Measurements from ENCODE around the gene TCERG1L.

Gene TCERG1L

GRCh38 chr10:131199646-131200045 lies 111.9 kb downstream of the TCERG1L start:
- Histone ChIP-seq H3K27me3 (ENCODE audit: control insufficient read depth, insufficient read depth, low read length) (no peaks in the 10 kb centered on the region), H3K9ac (ENCODE audit: low read length) (no peak overlapping the region), H3K4me1 (ENCODE audit: control insufficient read depth, low read depth, low read length) (no peaks in the 10 kb centered on the region), H3K27ac (ENCODE audit: low read length) (no peak overlapping the region), H3K36me3 (ENCODE audit: control insufficient read depth, low read depth, low read length) (no peaks in the 10 kb centered on the region), H3K9me3 (ENCODE audit: control insufficient read depth, low read depth, low read length) (no peaks in the 10 kb centered on the region), H3K4me3 (ENCODE audit: low read length) (no peak overlapping the region)

- H3K36me3 ChIP-seq (ENCODE audit: control insufficient read depth, low read depth, low read length): no peaks in the 10 kb centered on the region
- H3K9ac ChIP-seq (ENCODE audit: low read length): no peak overlapping the region
- H3K27me3 ChIP-seq (ENCODE audit: control insufficient read depth, insufficient read depth, low read length): no peaks in the 10 kb centered on the region
- H3K4me3 ChIP-seq (ENCODE audit: low read length): no peak overlapping the region
- H3K9me3 ChIP-seq (ENCODE audit: control insufficient read depth, low read depth, low read length): no peaks in the 10 kb centered on the region
- H3K27ac ChIP-seq (ENCODE audit: low read length): no peak overlapping the region
- H3K4me1 ChIP-seq (ENCODE audit: control insufficient read depth, low read depth, low read length): no peaks in the 10 kb centered on the region
Observed at GRCh38 chr10:131198843-131199242, 112.7 kb downstream of the TCERG1L start.

DNA sequence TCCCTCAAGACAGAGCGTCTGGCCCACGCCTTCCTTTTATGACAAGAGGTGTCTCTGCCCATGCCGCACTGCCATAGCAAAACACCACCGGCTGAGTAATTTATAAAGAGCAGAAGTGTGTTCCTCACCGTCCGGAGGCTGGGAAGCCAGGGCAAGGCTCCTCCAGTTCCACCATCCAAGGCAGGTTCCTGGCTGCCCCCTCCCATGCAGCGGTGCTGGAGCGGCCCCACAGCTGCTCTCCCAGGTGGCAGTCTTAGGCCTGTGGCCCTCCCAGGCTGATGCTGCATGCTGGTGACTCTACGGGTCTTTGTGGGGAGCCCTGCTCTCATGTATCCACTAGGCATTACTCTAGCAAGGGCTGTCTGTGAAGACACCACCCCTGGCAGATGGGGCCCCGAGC lies 113.1 kb downstream of the TCERG1L start:
- no peak overlapping the region for H3K27ac ChIP-seq (ENCODE audit: low read length)

DNA sequence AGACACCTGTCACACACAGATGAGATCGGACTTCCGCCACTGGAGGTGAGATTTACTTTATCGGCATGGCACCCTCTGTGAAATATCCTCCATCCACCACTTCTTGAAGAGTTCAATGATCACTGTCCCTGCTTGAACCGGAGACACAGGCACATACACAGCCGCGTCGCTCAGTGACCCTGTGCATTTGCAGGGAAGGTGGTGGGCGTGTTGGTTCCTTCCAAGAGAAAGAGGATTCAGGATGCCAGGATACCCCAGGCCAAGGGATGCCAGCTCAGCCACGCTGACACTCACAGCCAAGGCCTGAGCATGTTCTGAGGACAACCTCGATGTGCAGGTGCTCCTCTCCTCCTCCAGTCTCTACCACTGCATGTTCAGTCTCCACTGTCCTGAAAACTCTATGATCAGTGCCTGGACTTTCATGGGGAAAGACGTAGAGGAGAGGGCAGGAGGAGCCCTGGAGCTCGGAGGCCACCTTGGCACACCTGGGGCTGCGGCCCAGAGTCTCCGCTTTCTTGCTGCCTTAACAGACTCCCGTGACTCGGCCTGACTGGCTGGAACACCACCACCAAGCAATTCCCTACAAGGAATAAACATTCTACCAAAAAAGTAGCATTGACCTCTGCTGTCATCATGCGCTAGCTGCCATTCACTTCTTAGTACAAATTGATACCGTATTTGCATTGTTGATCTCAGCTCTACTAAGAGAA lies 115.2 kb downstream of the TCERG1L start:
- Histone ChIP-seq H3K27ac (ENCODE audit: low read length) (no peak overlapping the region), H3K9ac (ENCODE audit: low read length) (no peak overlapping the region)

More for the DNA sequence above, 113.1 kb downstream of the TCERG1L start:
- H3K9ac ChIP-seq (ENCODE audit: low read length): no peak overlapping the region
- H3K27me3 ChIP-seq (ENCODE audit: control insufficient read depth, insufficient read depth, low read length): no peaks in the 10 kb centered on the region
- H3K4me3 ChIP-seq (ENCODE audit: low read length): no peak overlapping the region
- H3K9me3 ChIP-seq (ENCODE audit: control insufficient read depth, low read depth, low read length): no peaks in the 10 kb centered on the region
- H3K36me3 ChIP-seq (ENCODE audit: control insufficient read depth, low read depth, low read length): no peaks in the 10 kb centered on the region
- H3K4me1 ChIP-seq (ENCODE audit: control insufficient read depth, low read depth, low read length): no peaks in the 10 kb centered on the region

DNA sequence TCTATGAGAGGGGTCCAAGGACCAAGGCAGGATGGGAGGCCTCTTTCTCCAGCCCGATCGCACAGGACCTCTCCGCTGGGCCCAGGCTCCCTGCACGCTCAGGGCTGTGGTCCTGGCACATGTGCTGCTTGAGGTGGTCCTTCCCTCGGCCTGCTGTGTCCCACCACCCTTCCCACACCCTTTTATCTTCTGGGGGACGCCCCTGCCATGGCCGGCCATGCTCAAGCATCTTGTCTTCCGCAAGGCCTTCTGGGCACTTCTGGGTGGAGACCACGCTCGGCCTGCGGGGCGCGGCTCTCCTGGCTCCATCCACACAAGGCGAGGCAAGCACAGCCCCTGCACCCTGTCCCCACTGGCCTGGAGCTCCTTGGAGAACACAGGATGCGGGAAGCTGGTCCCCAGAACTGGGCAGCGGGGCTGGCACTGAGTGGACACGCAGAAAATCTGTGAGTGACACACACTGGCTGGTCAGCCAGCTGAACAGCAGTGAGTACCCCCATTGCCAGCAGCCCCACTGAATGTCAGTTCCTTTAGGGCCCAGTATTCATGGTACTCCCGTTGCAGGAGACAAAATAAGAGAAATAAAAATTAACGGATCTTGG lies 115.9 kb downstream of the TCERG1L start:
- Histone ChIP-seq H3K4me1 (ENCODE audit: control insufficient read depth, low read depth, low read length) (no peaks in the 10 kb centered on the region), H3K27me3 (ENCODE audit: control insufficient read depth, insufficient read depth, low read length) (no peaks in the 10 kb centered on the region), H3K36me3 (ENCODE audit: control insufficient read depth, low read depth, low read length) (no peaks in the 10 kb centered on the region), H3K9ac (ENCODE audit: low read length) (no peak overlapping the region), H3K27ac (ENCODE audit: low read length) (no peak overlapping the region), H3K4me3 (ENCODE audit: low read length) (no peak overlapping the region), H3K9me3 (ENCODE audit: control insufficient read depth, low read depth, low read length) (no peaks in the 10 kb centered on the region)

More for the DNA sequence above, 115.2 kb downstream of the TCERG1L start:
- Histone ChIP-seq H3K36me3 (ENCODE audit: control insufficient read depth, low read depth, low read length) (no peaks in the 10 kb centered on the region), H3K4me1 (ENCODE audit: control insufficient read depth, low read depth, low read length) (no peaks in the 10 kb centered on the region), H3K4me3 (ENCODE audit: low read length) (no peak overlapping the region), H3K27me3 (ENCODE audit: control insufficient read depth, insufficient read depth, low read length) (no peaks in the 10 kb centered on the region), H3K9me3 (ENCODE audit: control insufficient read depth, low read depth, low read length) (no peaks in the 10 kb centered on the region)

GRCh38 chr10:131195116-131195515 lies 116.4 kb downstream of the TCERG1L start:
- H3K4me1 ChIP-seq (ENCODE audit: control insufficient read depth, low read depth, low read length): no peaks in the 10 kb centered on the region
- no peaks in the 10 kb centered on the region for H3K9me3 ChIP-seq (ENCODE audit: control insufficient read depth, low read depth, low read length)

DNA sequence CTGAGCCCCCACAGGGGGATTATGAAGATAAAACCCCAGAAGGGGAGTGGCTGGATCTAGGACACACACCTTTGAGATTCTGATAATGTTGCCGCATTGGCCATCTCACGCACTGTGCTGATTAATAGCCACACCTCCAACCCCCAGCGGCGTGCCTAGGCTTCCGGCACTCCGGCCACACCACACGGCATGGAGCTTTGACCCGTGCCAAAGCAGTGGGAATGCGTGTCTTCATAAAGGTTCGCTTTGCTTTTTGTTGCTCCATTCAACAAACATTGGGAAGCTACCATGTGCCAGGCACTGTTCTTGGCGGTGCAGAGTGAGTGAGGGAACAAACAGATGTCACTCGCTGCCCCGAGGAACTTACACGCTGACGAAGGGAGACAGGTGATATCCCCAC lies 117.6 kb downstream of the TCERG1L start:
- no peak overlapping the region for H3K27ac ChIP-seq (ENCODE audit: low read length)
- no peaks in the 10 kb centered on the region for H3K4me1 ChIP-seq (ENCODE audit: control insufficient read depth, low read depth, low read length)
- no peaks in the 10 kb centered on the region for H3K27me3 ChIP-seq (ENCODE audit: control insufficient read depth, insufficient read depth, low read length)
- H3K9me3 ChIP-seq (ENCODE audit: control insufficient read depth, low read depth, low read length): no peaks in the 10 kb centered on the region
- H3K4me3 ChIP-seq (ENCODE audit: low read length): no peak overlapping the region
- H3K36me3 ChIP-seq (ENCODE audit: control insufficient read depth, low read depth, low read length): no peaks in the 10 kb centered on the region
- H3K9ac ChIP-seq (ENCODE audit: low read length): no peak overlapping the region

More at GRCh38 chr10:131195116-131195515, 116.4 kb downstream of the TCERG1L start:
- Histone ChIP-seq H3K36me3 (ENCODE audit: control insufficient read depth, low read depth, low read length) (no peaks in the 10 kb centered on the region), H3K27me3 (ENCODE audit: control insufficient read depth, insufficient read depth, low read length) (no peaks in the 10 kb centered on the region), H3K27ac (ENCODE audit: low read length) (no peak overlapping the region), H3K9ac (ENCODE audit: low read length) (no peak overlapping the region), H3K4me3 (ENCODE audit: low read length) (no peak overlapping the region)

GRCh38 chr10:131188494-131188893 lies 123.0 kb downstream of the TCERG1L start:
- no peaks in the 10 kb centered on the region for H3K36me3 ChIP-seq (ENCODE audit: control insufficient read depth, low read depth, low read length)
- H3K27me3 ChIP-seq (ENCODE audit: control insufficient read depth, insufficient read depth, low read length): no peaks in the 10 kb centered on the region
- H3K4me3 ChIP-seq (ENCODE audit: low read length): no peak overlapping the region
- H3K9ac ChIP-seq (ENCODE audit: low read length): no peak overlapping the region
- H3K27ac ChIP-seq (ENCODE audit: low read length): no peak overlapping the region
- H3K9me3 ChIP-seq (ENCODE audit: control insufficient read depth, low read depth, low read length): no peaks in the 10 kb centered on the region
- H3K4me1 ChIP-seq (ENCODE audit: control insufficient read depth, low read depth, low read length): no peaks in the 10 kb centered on the region

DNA sequence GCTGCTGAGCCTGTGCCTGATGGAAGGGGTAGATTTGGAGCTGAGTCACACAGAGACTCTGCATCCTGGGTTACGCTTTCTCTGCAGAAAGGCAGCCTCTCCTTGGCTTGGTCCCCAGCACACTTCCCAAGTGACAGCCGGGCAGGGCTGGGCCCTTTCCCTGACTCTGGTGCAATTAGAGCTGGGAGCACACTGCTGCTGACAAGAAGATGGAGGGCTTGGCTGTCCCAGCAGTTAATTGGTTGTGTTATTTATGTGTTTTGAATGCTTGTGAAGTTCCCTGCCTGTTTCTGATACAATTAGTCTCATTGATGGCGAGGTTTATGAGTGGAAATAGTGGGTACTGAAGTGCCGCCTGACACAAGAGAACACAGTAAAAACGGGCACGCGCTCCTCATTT lies 123.6 kb downstream of the TCERG1L start:
- Histone ChIP-seq H3K27me3 (ENCODE audit: control insufficient read depth, insufficient read depth, low read length) (no peaks in the 10 kb centered on the region), H3K9me3 (ENCODE audit: control insufficient read depth, low read depth, low read length) (no peaks in the 10 kb centered on the region), H3K9ac (ENCODE audit: low read length) (no peak overlapping the region), H3K4me3 (ENCODE audit: low read length) (no peak overlapping the region), H3K27ac (ENCODE audit: low read length) (no peak overlapping the region), H3K36me3 (ENCODE audit: control insufficient read depth, low read depth, low read length) (no peaks in the 10 kb centered on the region), H3K4me1 (ENCODE audit: control insufficient read depth, low read depth, low read length) (no peaks in the 10 kb centered on the region)

DNA sequence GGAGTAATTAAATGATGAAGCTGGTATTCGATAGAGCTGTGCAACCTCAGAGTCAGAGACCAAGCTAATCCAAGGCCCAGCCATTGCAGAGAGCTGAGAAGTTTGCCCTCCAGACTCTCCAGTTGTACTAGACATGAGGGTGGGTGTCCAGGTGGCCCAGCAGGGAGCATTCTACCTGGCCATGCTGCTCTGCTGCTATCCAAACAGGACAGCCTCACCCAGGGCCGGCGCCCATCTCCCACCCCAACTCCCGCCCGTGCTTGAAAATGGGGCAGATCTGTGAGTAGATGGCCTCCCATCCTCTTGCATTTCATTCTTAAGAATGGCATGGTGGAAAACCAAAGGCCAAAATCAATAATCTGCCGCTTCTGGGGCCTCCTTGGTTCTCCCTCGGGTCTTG lies 124.2 kb downstream of the TCERG1L start:
- H3K27me3 ChIP-seq (ENCODE audit: control insufficient read depth, insufficient read depth, low read length): no peaks in the 10 kb centered on the region

DNA sequence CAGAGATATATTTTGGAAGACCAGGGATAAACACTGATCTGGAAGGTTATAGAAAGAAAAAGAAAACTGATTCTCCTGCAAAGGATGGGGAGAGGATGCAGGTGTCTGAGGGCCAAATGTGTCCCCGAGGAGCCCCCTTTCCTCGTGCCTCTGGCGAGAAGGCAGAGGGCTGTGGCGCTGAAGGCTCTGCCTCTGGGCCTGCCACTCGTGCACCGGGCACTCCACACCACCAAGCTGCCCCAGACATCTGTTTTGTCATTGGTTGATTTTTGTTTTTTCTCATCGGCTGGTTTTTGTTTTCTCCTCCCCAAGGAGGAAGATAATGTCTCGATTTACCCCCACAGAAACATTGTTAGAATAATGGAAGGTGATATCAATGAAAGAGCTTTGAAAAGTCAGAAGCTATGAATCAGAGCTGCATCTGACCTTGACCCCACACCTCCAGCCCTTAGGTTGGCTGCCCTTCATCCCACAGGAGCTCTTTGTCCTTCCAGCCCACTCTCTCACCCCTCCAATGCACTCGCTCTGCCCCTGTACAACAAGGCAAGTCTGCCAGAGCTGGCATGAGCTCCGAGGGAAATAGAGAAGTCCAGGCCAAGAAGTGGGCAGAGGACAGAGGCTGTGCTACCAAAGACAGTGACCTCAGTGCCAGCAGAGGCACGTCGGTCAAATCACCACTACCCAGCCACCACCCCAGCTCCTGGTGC lies 124.8 kb downstream of the TCERG1L start:
- Histone ChIP-seq H3K27me3 (ENCODE audit: control insufficient read depth, insufficient read depth, low read length) (no peaks in the 10 kb centered on the region), H3K4me1 (ENCODE audit: control insufficient read depth, low read depth, low read length) (no peaks in the 10 kb centered on the region), H3K4me3 (ENCODE audit: low read length) (no peak overlapping the region), H3K27ac (ENCODE audit: low read length) (no peak overlapping the region), H3K36me3 (ENCODE audit: control insufficient read depth, low read depth, low read length) (no peaks in the 10 kb centered on the region), H3K9me3 (ENCODE audit: control insufficient read depth, low read depth, low read length) (no peaks in the 10 kb centered on the region), H3K9ac (ENCODE audit: low read length) (no peak overlapping the region)

More for the DNA sequence above, 124.2 kb downstream of the TCERG1L start:
- H3K9ac ChIP-seq (ENCODE audit: low read length): no peak overlapping the region
- H3K9me3 ChIP-seq (ENCODE audit: control insufficient read depth, low read depth, low read length): no peaks in the 10 kb centered on the region
- no peak overlapping the region for H3K27ac ChIP-seq (ENCODE audit: low read length)
- no peaks in the 10 kb centered on the region for H3K4me1 ChIP-seq (ENCODE audit: control insufficient read depth, low read depth, low read length)
- no peaks in the 10 kb centered on the region for H3K36me3 ChIP-seq (ENCODE audit: control insufficient read depth, low read depth, low read length)
- H3K4me3 ChIP-seq (ENCODE audit: low read length): no peak overlapping the region
